Fibroblast of lung (primary cell): ENCODE measurements around the gene ZFC3H1. TPM values are rescaled to one million over a fixed set of nuclear protein-coding genes. Genes with fewer than 3 reads are reported as not detected.

ENCODE experiments used
- DNase-seq, 2 donors: peaks; one replicate each; pipeline versions ENCODE4 v3.0.0 to v3.0.0-alpha.2; 2010; ENCODE audit warnings: low read depth in 2 of 2
- H2AFZ ChIP-seq: 2 replicates; pipeline ENCODE4 v1.5.1; 2012; ENCODE audit warnings: low read length, control low read depth, inconsistent platforms
- H3K27ac ChIP-seq: 2 replicates; pipeline ENCODE4 v1.5.1; 2011; ENCODE audit warnings: low read length, control low read depth; ENCODE audit not compliant: insufficient read depth
- H3K27me3 ChIP-seq: 2 replicates; pipeline ENCODE4 v1.5.1; 2011; ENCODE audit warnings: mild to moderate bottlenecking, low read length; ENCODE audit not compliant: control insufficient read depth, insufficient read depth
- H3K36me3 ChIP-seq: 2 replicates; pipeline ENCODE4 v1.5.1; 2011; ENCODE audit warnings: low read length; ENCODE audit not compliant: control insufficient read depth, insufficient read depth
- H3K4me1 ChIP-seq: 2 replicates; pipeline ENCODE4 v1.5.1; 2011; ENCODE audit warnings: low read length; ENCODE audit not compliant: control insufficient read depth, insufficient read depth; ENCODE audit errors: extremely low read depth
- H3K4me2 ChIP-seq: 2 replicates; pipeline ENCODE4 v1.5.1; 2011; ENCODE audit warnings: low read length, control low read depth; ENCODE audit not compliant: insufficient read depth; ENCODE audit errors: extremely low read depth
- H3K4me3 ChIP-seq, 4 experiments: fragments of 200-600 bp in 1 of 4; sonication (generic) in 1 of 4; replicated peaks in 1 of 4; 2 replicates each; pipeline ENCODE4 v1.5.1; 2011 to 2016; ENCODE audit warnings: low read length in 4 of 4, low read depth in 3 of 4, mild to moderate bottlenecking in 3 of 4, control low read depth in 2 of 4, inconsistent platforms in 1 of 4, mixed read lengths in 1 of 4; ENCODE audit not compliant: insufficient read depth in 1 of 4; ENCODE audit errors: control extremely low read depth in 1 of 4
- H3K79me2 ChIP-seq: 2 replicates; pipeline ENCODE4 v1.5.1; 2012; ENCODE audit warnings: mild to moderate bottlenecking, low read length, inconsistent platforms; ENCODE audit not compliant: control insufficient read depth, insufficient read depth
- H3K9ac ChIP-seq: 2 replicates; pipeline ENCODE4 v1.5.1; 2011; ENCODE audit warnings: mild to moderate bottlenecking, low read length, control low read depth; ENCODE audit not compliant: insufficient read depth
- H3K9me3 ChIP-seq: 2 replicates; pipeline ENCODE4 v1.5.1; 2012; ENCODE audit warnings: low read depth, low read length; ENCODE audit not compliant: control insufficient read depth, insufficient read depth
- H4K20me1 ChIP-seq: 2 replicates; pipeline ENCODE4 v1.5.1; 2011; ENCODE audit warnings: low read length; ENCODE audit not compliant: control insufficient read depth, insufficient read depth; ENCODE audit errors: extremely low read depth
- EZH2 ChIP-seq: IDR thresholded peaks from 2 replicates; pipeline ENCODE4 v1.5.1; 2012; ENCODE audit warnings: low read length, control low read depth, mild to moderate bottlenecking; ENCODE audit errors: missing control alignments
- polyA plus RNA-seq, 2 donors: library from polyadenylated mRNA; depleted of rRNA in 1 of 2; stranded (reverse) in 1 of 2; unstranded in 1 of 2; fragments of >200 nt; gene quantifications; 2 replicates each; pipeline ENCODE4 v1.2.1, GENCODE V29; 2011 to 2012; ENCODE audit warnings: missing spikeins in 1 of 2
- total RNA-seq: library from RNA; depleted of rRNA; stranded (reverse); fragments of >200 nt; gene quantifications from 2 replicates; pipeline ENCODE4 v1.2.1, GENCODE V29; 2014
- TF ChIP-seq, protein P1 (sequence below), 2 donors: IDR thresholded peaks in 1 of 2; conservative IDR thresholded peaks in 1 of 2; 1 replicate in 1 of 2; 2 replicates in 1 of 2; pipeline ENCODE4 v1.5.1; 2011 to 2012; ENCODE audit warnings: low read length in 2 of 2, control low read depth in 1 of 2, inconsistent platforms in 1 of 2, low read depth in 1 of 2, mild to moderate bottlenecking in 1 of 2

Gene ZFC3H1
- total and polyA plus RNA-seq, 2 donors (not counting 1 experiment from before 2014, with no cell fraction given): 30.7 to 33.1 TPM

DNA sequence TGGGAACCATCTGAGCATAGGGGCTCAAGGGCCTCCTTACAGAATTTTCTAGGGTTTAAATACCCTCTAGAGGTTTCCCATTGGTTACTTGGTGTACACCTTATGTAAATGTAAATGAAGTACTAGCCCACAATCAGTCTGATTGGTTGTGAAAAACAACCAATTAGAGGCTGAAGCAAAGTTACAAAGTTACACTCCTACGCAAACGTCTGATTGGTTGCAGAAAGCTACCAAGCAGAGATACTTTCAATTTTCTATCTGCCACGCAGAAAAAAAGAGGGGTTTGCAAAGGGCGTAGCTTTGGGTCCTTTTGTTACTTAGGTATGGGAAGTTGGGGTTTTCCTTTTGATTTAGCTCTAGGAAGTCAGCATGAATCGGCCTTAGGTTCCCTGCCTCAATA lies 20.4 kb upstream of the ZFC3H1 start:
- Histone ChIP-seq H3K27ac (no peak overlapping the region), H4K20me1 (no peaks in the 10 kb centered on the region), H3K9ac (no peak overlapping the region), H2AFZ (no peak overlapping the region), H3K4me3 (no peak overlapping the region), H3K4me1 (no peaks in the 10 kb centered on the region), H3K9me3 (no peaks in the 10 kb centered on the region), H3K36me3 (no peaks in the 10 kb centered on the region), H3K79me2 (no peaks in the 10 kb centered on the region), H3K27me3 (no peaks in the 10 kb centered on the region), H3K4me2 (no peak overlapping the region)
- no peak for DNase-seq
- TF ChIP-seq, protein P1, sequence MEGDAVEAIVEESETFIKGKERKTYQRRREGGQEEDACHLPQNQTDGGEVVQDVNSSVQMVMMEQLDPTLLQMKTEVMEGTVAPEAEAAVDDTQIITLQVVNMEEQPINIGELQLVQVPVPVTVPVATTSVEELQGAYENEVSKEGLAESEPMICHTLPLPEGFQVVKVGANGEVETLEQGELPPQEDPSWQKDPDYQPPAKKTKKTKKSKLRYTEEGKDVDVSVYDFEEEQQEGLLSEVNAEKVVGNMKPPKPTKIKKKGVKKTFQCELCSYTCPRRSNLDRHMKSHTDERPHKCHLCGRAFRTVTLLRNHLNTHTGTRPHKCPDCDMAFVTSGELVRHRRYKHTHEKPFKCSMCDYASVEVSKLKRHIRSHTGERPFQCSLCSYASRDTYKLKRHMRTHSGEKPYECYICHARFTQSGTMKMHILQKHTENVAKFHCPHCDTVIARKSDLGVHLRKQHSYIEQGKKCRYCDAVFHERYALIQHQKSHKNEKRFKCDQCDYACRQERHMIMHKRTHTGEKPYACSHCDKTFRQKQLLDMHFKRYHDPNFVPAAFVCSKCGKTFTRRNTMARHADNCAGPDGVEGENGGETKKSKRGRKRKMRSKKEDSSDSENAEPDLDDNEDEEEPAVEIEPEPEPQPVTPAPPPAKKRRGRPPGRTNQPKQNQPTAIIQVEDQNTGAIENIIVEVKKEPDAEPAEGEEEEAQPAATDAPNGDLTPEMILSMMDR (conservative IDR thresholded peaks at IDR 0.05 in 1 of 2, IDR thresholded peaks at IDR 0.05 in 1 of 2; ENCODE audit: low read depth in 1 of 2, low read length in 2 of 2): no peak
- TF ChIP-seq EZH2: no peak

DNA sequence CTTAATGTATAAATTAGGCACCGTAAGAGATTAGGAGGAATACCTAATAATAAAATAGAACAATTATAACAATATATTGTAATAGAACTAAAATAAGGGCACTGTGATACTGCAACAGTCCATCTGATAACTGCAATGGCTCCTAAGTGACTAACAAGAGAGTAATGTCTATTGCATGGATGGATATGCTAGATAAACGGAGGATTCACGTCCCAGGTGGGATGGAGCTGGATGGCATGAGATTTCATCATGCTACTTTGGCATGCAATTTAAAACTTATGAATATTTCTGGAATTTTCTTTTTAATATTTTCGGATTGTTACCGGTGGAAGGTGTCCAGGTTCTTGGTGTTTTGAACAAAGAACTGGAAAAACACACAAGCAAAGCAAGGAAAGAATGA lies 20.0 kb upstream of the ZFC3H1 start:
- H3K36me3 ChIP-seq: no peaks in the 10 kb centered on the region
- H4K20me1 ChIP-seq: no peaks in the 10 kb centered on the region
- no peak overlapping the region for H2AFZ ChIP-seq
- no peaks in the 10 kb centered on the region for H3K79me2 ChIP-seq
- H3K4me2 ChIP-seq: no peak overlapping the region
- H3K27me3 ChIP-seq: no peaks in the 10 kb centered on the region
- no peak overlapping the region for H3K27ac ChIP-seq
- no peak overlapping the region for H3K9ac ChIP-seq
- no peak for DNase-seq
- H3K4me1 ChIP-seq: no peaks in the 10 kb centered on the region
- no peak overlapping the region for H3K4me3 ChIP-seq
- TF ChIP-seq, protein P1 (conservative IDR thresholded peaks at IDR 0.05 in 1 of 2, IDR thresholded peaks at IDR 0.05 in 1 of 2; ENCODE audit: low read depth in 1 of 2, low read length in 2 of 2): no peak
- TF ChIP-seq EZH2: no peak
- H3K9me3 ChIP-seq: no peaks in the 10 kb centered on the region

DNA sequence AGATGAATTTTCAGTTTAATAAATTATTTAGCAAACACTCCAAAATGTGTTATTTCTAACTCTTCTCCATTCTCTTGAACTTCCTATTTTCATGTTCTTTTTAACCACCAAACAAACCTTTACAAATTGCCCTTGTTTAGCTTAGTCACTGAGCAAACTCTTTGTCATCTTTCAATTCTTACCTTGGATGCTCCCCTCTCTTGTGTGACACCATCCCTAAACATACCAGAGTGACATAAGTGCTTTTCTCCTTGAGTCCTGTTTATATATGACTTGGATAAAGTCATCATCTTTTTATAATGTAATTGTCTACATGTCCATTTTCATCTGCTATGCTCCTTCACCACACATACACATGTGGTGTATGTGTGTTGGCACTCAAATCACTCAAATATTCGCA lies 18.8 kb upstream of the ZFC3H1 start:
- Histone ChIP-seq H3K9ac (no peak overlapping the region), H3K9me3 (no peaks in the 10 kb centered on the region), H3K36me3 (no peaks in the 10 kb centered on the region), H3K4me1 (no peaks in the 10 kb centered on the region), H3K79me2 (no peaks in the 10 kb centered on the region), H3K4me2 (no peak overlapping the region), H2AFZ (no peak overlapping the region), H3K4me3 (no peak overlapping the region), H3K27ac (no peak overlapping the region), H3K27me3 (no peaks in the 10 kb centered on the region), H4K20me1 (no peaks in the 10 kb centered on the region)
- no peak for DNase-seq
- TF ChIP-seq, protein P1 (conservative IDR thresholded peaks at IDR 0.05 in 1 of 2, IDR thresholded peaks at IDR 0.05 in 1 of 2; ENCODE audit: low read depth in 1 of 2, low read length in 2 of 2): no peak
- no peak for TF ChIP-seq EZH2
